NK-92 treated with Interleukin-12 subunit alpha and Interleukin-12 subunit beta, amount 100 ng/mL, for 24 hours (cell line): ENCODE data around the gene CRYGB.
"Not testable (repeated sequence)": the region's sequence is repeated elsewhere in the genome, so short reads cannot be mapped to it uniquely, and the experiment has no call there.

Experiments
- DNase-seq: peaks from one replicate; lab custom pipeline; 2025; lab: John Stamatoyannopoulos, UW

CRYGB gene

DNA sequence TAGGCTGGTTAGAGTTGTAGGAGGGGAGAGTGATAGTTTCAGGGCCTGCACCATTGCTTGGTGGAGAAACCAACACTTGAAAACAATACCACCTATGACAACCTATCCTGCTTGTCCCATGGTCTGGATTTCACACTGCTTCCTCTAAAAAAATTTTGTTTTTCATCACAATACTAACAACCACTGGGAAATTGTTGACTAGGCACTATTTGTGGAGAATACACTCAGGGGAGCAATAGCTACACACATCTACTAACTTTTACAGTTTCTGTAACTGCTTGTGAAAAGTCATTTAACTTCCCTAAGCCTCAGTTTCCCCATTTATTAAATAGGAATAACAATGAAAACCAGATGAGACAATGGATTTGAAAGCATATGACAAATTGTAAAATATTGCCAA lies 4.1 kb upstream of the CRYGB start:
- DNase-seq = no peak

DNA sequence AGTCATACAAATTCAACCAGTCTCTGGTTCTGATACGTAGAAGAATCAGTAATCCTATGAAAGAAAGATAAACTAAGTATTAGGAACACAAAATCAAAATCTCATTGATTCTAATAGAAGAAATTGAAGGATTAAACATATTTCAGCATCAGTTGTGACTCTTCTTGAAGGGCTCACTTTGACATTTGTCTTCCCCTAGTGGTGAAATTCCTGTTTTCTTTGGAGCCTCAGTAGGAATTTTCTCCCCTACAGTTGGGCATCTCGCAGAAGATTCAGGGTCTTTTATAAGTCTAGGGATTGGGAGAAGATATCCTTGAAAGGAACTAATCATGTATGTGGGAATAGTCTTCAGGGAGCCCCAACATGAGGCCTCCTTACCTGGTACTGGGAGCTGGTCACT lies 2.8 kb upstream of the CRYGB start:
- DNase-seq = no peak

DNA sequence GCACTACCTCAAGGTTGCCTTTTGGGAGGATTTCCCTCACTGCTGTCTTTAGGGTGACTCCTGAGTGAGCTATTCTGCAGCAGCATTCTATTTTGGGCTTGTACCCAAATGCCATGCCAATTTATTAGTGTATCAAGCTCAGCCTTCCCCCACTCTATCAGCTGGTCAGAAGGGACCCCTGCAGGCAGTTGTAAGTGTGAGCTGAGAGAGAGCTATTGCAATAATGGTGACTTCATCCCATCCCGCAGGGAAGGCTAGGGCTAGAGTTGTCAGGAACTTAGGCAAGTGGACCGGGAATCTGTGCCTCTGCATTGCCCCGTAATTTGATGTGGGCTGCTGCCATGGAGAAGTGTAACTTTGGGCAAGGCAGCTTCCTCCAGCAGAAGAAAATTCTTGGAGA lies 1.8 kb upstream of the CRYGB start:
- DNase-seq = no peak

DNA sequence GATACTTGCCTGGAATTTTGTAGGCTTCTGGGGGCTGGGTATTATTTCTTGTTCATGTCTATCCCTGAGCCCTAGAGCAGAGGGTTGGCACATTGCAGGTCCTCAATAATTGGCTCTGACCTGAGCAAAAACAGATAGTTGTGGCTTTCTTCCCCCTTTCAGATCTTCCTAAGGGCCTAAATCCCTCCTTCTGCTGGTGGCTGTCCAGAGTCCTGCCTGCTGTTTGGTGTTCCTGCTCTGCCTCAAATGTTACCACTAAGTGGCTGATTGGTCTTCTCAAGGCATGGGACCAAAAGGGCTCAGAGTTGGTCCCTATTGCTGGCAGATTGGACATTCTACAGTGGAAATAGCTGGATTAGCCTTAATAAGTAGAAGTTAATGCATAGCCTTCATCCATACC lies 1.1 kb upstream of the CRYGB start:
- DNase-seq = no peak

DNA sequence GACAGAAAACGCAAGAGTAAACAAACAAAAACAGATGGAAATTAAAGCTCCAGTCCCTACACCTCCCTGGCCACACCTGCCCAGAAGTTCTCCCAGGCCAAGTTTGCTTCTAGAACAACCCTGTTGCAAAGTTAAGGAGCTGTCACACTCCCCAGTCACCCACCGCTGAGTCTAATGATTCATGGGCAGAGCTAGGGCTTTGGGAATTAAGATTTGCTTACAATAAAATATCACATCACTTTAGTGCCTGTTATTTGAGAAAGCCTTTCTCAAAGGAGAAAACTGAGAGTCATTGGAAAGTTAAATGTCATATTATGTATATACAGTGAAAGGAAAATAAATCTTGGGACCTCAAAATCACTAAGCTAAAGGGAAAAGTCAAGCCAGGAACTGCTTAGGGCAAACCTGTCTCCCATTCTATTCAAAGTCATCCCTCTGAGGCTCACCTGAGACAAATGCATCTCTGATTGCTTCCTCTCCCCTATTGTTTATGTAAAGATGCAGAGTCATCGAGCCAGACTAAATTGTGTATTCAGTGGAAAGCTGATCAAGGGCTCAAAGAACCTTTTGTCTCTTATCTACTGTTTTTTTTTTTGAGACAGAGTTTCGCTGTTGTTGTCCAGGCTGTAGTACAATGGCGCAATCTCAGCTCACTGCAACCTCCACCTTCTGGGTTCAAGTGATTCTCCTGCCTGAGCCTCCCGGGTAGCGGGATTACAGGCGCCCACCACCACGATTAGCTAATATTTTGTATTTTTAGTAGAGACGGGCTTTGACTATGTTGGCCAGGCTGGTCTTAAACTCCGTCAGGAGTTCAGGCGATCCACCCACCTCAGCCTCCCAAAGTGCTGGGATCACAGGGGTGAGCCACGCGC lies 2.8 kb downstream of the CRYGB start:
- DNase-seq = no peak

DNA sequence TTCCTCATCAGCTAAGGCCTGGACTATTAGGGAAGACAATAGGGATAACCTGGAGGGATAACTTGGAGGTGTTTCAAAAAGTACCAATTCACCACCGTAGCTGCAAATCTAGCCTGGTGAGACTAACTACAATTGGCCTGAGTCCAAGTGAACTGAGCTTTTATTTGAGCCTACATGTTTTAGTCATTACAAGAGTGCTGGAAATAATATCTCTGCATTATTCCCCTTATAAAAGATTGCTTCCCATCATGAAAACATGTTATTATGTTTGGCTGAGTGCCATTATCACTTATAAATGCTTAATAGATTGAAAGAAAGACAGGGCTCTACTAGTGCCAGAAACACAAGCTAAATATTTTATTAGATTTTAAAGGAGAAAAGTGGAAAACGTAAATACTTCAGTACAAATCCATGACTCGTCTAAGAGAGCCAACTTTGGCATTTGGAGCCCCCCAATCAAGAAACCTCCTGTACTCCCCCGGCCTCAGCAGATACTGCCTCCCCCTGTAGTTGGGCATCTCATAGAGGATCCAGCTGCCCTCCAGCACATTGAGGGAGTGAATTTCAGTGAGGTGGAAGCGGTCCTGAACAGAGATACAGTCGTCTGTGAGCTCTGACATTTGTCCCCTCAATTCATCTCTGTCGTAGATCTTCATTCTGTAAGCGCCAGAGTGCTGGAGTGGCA lies 3.6 kb downstream of the CRYGB start:
- DNase-seq = no peak

DNA sequence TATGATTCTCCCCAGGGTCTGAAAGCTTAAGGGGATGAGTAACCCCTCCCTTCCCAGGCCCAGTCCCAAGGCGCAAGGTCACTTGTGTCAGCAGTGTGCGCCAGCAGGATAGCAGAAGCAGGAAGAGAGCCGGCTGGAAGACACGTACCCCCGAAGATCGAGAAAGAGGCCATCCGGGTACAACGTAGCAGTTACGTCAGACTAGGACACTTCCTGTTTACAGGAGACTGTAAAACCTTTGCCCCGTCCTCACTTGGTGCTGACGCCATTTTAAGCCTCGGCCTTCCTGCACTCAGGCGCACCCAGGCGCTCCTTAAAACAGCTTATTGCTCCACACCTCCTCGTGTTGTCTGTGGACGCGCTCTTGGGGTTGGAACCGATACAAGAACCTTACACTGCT lies 6.5 kb downstream of the CRYGB start:
- no peak for DNase-seq

GRCh38 chr2:208138334-208138733 lies 7.6 kb downstream of the CRYGB start:
- not testable (repeated sequence) for DNase-seq

DNA sequence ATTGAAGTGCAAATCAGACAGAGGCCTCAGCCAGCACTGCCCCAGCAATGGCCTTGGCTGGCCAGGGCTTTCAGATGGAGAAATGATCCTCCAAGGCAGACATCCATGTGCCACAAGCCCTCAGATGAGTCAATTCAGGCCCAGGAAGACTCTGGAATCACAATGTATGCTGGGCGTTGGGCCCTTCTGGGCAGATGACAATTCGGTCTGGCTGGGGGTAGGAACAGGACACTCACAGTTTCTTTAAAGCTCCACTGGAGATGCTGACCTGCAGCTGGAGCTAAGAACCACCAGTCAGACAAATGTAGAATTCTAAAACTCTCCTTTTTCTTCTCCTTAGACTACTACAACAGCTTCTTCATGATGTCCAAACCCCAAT lies 9.3 kb downstream of the CRYGB start:
- DNase-seq = no peak

GRCh38 chr2:208135794-208136715 lies 9.9 kb downstream of the CRYGB start:
- DNase-seq = no peak

DNA sequence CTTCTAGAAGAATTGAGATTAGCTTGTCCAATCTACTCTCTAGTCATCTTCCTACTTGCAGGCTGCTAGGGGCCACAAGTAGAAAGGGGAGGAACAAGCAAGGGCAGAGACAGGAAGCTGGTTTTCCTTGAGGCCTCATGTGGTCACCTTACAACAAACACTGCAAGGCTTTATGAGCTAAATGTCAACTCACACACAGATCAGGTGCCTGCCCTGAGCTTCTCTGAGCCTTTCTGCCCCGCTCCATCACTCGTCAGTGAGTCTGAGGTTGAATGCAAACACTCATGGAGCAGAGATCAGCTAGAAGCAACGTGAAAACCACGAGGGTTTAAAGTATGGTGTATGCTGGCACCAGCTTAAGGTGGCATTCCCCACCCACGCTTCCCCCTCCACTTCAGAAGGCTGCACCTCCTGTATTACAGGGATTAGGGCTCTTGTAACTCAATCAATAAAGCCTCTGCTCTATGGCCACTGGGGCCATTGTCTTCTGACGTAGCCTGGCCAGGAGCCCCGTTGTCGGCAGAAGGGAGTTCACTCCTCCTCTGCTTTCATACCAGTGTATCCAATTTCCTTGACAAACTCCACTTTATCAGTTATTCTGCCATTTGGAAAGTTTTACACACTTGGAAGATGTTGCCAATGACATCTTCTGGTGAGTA lies 10.9 kb downstream of the CRYGB start:
- DNase-seq = peak; percentile 8

- DNase-seq = no peak
Measured at GRCh38 chr2:208130712-208131110, 15.2 kb downstream of the CRYGB start.

DNA sequence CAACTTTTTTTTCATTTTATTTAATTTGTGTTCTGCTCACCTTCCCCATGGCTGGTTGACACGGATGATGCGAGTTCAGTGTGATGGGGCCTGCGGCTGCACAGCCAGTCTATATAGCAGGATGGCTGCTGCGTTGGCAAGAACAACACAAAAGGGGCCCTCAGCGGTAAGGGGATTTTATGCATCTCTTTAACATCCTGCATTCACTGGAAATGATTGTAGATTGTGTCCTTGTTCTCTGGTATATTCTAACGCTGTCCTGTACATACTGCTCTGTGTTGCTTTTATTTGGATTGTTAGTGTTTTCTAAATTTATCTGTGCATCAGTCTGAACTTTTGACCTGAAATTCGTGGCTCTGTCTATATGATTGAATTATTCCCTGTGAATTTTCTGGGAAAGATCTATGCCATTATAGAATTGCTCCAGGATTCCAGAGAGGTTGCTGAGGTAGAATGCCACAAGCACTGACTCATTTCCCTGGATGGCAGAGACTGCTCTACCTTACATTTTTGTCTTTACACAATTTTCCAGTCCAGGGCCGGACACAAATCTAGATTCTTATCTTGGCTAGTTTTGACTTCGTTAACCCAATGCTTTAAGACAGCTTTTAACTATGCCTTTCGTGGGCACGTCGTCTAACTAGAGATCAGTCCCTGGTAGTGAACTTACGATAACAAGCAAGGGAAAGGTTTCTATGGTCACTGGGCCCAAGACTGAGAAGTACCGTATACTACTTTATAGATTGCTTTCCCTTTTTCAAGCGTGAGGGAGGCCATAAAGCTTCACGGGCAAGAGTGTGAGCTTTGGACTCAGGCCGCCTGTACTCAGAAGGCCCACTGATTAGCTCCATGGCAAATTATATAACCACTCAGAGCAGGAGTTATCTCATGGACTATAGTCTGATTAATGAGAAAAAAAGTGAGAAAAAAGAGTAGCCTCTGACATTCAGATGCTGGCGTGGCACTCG lies 15.9 kb downstream of the CRYGB start, which contains the start of gene CRYGC:
TSS of gene CRYGC (minus strand) at position 85 of the 968 bp plus-strand sequence. CDS start at position 49, 36 bp downstream.
- DNase-seq = no peak

- DNase-seq = no peak
Measured at GRCh38 chr2:208128136-208128535, 17.8 kb downstream of the CRYGB start.

DNA sequence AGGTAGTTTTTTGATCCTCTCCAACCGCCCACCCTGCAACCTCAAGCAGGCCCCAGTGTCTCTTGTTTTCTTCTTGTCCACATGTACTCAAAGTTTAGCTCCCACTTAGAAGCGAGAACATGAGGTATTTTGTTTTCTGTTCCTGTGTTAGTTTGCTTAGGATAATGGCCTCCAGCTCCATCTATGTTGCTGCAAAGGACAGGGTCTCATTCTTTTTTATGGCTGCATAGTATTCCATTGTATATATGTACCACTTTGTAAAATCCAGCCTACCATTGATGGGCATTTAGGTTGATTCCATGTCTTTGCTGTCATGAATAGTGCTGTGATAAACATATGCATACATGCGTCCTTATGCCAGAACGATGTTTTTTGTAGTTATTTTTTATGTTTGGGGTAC lies 18.9 kb downstream of the CRYGB start:
- no peak for DNase-seq

DNA sequence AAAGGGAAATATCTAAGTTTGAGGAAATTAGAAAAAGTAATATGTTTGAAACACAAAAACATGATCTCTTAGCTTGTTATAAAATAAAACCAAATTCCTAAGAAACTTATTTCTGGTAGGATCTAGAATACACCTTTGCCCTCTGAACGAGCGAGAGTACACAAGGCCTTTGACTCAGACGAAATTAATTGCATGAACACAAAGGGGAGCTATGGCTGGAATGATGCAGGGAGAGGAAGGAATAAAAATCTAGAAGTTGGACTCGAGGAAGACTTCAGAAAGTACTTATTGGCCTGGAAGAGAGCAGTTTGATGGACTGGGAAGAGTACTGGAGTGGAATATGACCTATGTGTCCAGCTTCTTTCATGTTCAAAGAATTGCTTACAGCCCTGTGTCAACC lies 20.7 kb downstream of the CRYGB start:
- no peak for DNase-seq

- not testable (repeated sequence) for DNase-seq
Measured at GRCh38 chr2:208124013-208124715, 21.8 kb downstream of the CRYGB start, which contains the start of gene CRYGD. Gene CRYGD (minus strand): TSS chr2:208124524. CDS start chr2:208124473, 51 bp downstream.

DNA sequence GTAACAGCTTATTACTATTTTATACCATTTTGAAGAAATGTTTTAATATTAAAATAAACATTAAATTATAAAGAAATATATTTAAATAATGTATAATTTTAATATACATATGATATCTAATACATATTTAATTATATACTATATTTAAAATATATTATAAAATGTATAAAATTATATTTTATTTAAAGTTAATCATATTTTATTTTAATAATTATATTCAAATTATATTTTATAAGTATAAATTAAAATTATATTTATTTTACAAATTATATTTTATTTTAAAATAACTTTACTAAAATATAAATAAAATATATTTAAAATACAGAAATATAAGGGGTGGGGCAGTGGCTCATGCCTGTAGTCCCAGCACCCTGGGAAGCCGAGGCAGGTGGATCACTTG lies 23.7 kb downstream of the CRYGB start:
- no peak for DNase-seq

DNA sequence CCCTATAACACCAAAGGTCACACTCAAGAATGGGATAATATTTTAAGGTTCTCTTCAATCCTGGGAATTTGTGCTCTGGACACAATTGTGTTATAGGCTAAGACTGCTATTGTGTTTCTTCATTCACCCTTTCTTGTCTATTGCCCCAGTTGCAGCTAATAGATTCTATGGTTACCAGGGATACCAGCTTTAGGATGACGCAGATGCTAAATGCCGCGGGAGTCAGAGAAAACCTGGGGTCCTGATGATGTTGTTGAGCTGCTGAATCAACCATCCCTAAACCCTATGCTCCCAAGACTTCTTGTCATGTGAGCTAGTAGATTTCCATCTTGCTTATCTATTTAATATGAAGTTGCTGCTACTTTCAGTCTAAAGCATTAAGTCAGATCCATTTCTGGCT lies 27.0 kb downstream of the CRYGB start:
- no peak for DNase-seq

- not testable (repeated sequence) for DNase-seq
Measured at GRCh38 chr2:208117390-208117789, 28.6 kb downstream of the CRYGB start.
